ENCODE data around the gene SLC12A6. TPM values are rescaled to one million over a fixed set of nuclear protein-coding genes. Genes with fewer than 3 reads are reported as not detected.

The SLC12A6 gene
- total RNA-seq, 1 donor from 2014 or later, result 20.0 TPM

DNA sequence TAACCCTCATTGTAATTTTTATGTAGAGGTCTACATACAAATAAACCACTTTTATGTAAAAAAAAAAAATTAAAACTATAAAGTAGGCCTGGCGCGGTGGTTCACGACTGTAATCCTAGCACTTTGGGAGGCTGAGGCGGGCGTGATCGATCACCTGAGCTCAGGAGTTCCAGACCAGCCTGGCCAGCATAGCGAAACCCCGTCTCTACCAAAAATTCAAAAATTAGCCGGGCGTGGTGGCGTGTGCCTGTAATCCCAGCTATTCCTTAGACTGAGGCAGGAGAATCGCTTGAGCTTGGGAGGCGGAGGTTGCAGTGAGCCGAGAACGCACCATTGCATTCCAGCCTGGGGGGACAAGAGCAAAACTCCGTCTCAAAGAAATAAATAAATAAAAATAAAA lies 766 bp upstream of the SLC12A6 start:
- TF ChIP-seq, protein P1, sequence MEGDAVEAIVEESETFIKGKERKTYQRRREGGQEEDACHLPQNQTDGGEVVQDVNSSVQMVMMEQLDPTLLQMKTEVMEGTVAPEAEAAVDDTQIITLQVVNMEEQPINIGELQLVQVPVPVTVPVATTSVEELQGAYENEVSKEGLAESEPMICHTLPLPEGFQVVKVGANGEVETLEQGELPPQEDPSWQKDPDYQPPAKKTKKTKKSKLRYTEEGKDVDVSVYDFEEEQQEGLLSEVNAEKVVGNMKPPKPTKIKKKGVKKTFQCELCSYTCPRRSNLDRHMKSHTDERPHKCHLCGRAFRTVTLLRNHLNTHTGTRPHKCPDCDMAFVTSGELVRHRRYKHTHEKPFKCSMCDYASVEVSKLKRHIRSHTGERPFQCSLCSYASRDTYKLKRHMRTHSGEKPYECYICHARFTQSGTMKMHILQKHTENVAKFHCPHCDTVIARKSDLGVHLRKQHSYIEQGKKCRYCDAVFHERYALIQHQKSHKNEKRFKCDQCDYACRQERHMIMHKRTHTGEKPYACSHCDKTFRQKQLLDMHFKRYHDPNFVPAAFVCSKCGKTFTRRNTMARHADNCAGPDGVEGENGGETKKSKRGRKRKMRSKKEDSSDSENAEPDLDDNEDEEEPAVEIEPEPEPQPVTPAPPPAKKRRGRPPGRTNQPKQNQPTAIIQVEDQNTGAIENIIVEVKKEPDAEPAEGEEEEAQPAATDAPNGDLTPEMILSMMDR (IDR thresholded peaks at IDR 0.05), result no peak
- no peaks in the 10 kb centered on the region for H3K27me3 Mint-ChIP-seq (ENCODE audit: low read depth)
- peaks cover 10% of the 10 kb centered on the region for H3K36me3 Mint-ChIP-seq (ENCODE audit: low read depth)
- DNase-seq (ENCODE audit: low spot score), result no peak
- H3K4me3 Mint-ChIP-seq (ENCODE audit: unreplicated experiment), result peak overlapping the region; percentile 78
- H3K27ac Mint-ChIP-seq (ENCODE audit: unreplicated experiment), result peak overlapping the region; percentile 81
- H3K9me3 Mint-ChIP-seq (ENCODE audit: low read depth), result no peaks in the 10 kb centered on the region
- peaks cover 69% of the 10 kb centered on the region for H3K4me1 Mint-ChIP-seq (ENCODE audit: low read depth)

DNA sequence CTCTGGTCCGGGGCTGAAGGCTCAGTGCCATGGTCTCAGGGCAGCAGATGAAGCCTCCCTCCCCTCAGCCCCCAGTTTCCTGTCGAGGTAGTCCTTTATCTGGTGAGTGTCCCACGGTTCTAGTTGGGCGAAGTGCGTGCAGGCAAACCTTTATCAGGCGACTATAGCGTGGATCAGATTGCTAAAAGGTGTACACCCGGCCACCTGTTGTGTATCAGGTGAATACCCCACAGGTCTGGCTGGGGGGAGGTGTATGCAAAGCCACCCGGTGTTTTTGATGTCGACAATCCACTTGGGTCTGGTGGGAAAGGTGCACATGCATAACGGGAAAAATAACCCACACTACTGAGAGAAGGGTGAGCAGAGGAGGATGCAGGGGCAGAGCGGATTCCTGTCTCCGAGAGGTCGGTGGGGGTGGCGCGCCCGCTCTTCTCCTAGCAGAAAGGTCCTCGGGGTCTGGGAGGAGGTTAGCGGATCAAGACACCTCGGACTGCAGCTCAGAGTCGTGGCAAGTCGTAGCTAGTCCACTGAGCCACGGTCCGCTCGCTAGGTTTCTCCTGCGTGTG lies 507 bp downstream of the SLC12A6 start:
- TF ChIP-seq, protein P1 (IDR thresholded peaks at IDR 0.05), result no peak
- Mint-ChIP-seq H3K9me3 (ENCODE audit: low read depth) (no peaks in the 10 kb centered on the region), H3K27ac (ENCODE audit: unreplicated experiment) (peak overlapping the region; percentile 15), H3K4me3 (ENCODE audit: unreplicated experiment) (peak overlapping the region; percentile 78), H3K36me3 (ENCODE audit: low read depth) (peaks cover 10% of the 10 kb centered on the region), H3K27me3 (ENCODE audit: low read depth) (no peaks in the 10 kb centered on the region), H3K4me1 (ENCODE audit: low read depth) (peaks cover 68% of the 10 kb centered on the region)
- no peak for DNase-seq (ENCODE audit: low spot score)

- Mint-ChIP-seq H3K9me3 (ENCODE audit: low read depth) (no peaks in the 10 kb centered on the region), H3K4me3 (ENCODE audit: unreplicated experiment) (peak overlapping the region; percentile 78), H3K27me3 (ENCODE audit: low read depth) (no peaks in the 10 kb centered on the region), H3K4me1 (ENCODE audit: low read depth) (peaks cover 68% of the 10 kb centered on the region), H3K27ac (ENCODE audit: unreplicated experiment) (peak overlapping the region; percentile 45), H3K36me3 (ENCODE audit: low read depth) (peaks cover 7% of the 10 kb centered on the region)
- TF ChIP-seq, protein P1 (IDR thresholded peaks at IDR 0.05), result no peak
- no peak for DNase-seq (ENCODE audit: low spot score)
Measured at GRCh38 chr15:34336231-34336990, 1.2 kb downstream of the SLC12A6 start.

- H3K4me3 Mint-ChIP-seq (ENCODE audit: unreplicated experiment), result peak overlapping the region; percentile 49
- peak overlapping the region; percentile 79 for H3K27ac Mint-ChIP-seq (ENCODE audit: unreplicated experiment)
- no peaks in the 10 kb centered on the region for H3K9me3 Mint-ChIP-seq (ENCODE audit: low read depth)
- no peak for DNase-seq (ENCODE audit: low spot score)
- peaks cover 3% of the 10 kb centered on the region for H3K36me3 Mint-ChIP-seq (ENCODE audit: low read depth)
- TF ChIP-seq, protein P1 (IDR thresholded peaks at IDR 0.05), result no peak
- peaks cover 62% of the 10 kb centered on the region for H3K4me1 Mint-ChIP-seq (ENCODE audit: low read depth)
- no peaks in the 10 kb centered on the region for H3K27me3 Mint-ChIP-seq (ENCODE audit: low read depth)
Measured at GRCh38 chr15:34335176-34336032, 2.2 kb downstream of the SLC12A6 start.

DNA sequence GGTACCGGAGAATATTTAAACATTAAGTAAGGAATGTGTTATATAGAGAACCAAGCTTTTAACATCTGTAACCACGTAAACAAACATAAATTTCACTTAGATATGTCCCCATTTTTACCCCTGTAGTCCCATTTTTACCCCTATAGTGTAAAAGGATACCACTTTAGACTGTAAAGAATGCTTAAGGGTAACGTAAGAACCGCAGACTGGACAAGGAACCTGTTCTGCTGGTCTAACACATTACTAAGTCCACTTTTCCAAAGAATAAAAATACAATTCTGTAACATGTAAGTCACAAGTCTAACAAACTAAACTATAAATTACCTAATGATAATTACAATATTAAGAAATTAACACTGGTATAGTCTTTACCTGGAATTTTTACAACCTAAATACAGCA lies 2.9 kb downstream of the SLC12A6 start:
- no peaks in the 10 kb centered on the region for H3K27me3 Mint-ChIP-seq (ENCODE audit: low read depth)
- DNase-seq (ENCODE audit: low spot score), result no peak
- TF ChIP-seq, protein P1 (IDR thresholded peaks at IDR 0.05), result no peak
- H3K27ac Mint-ChIP-seq (ENCODE audit: unreplicated experiment), result no peak overlapping the region
- peak overlapping the region; percentile 49 for H3K4me3 Mint-ChIP-seq (ENCODE audit: unreplicated experiment)
- H3K4me1 Mint-ChIP-seq (ENCODE audit: low read depth), result peaks cover 55% of the 10 kb centered on the region
- no peaks in the 10 kb centered on the region for H3K9me3 Mint-ChIP-seq (ENCODE audit: low read depth)
- no peaks in the 10 kb centered on the region for H3K36me3 Mint-ChIP-seq (ENCODE audit: low read depth)

All from chondrocyte (in vitro differentiated cells).